CD4-positive, alpha-beta T cell treated with Interleukin-4 for 1 hour (primary cell): ENCODE data around the gene CAST.

Experiments
- DNase-seq, 2 donors: peaks; one replicate each; pipeline ENCODE4 v3.0.0-alpha.2; 2020 to 2022

Gene CAST

GRCh38 chr5:96648023-96648422 is 14.2 kb upstream of the CAST start:
- DNase-seq: no peak

GRCh38 chr5:96648593-96648992 is 13.6 kb upstream of the CAST start:
- no peak for DNase-seq

DNA sequence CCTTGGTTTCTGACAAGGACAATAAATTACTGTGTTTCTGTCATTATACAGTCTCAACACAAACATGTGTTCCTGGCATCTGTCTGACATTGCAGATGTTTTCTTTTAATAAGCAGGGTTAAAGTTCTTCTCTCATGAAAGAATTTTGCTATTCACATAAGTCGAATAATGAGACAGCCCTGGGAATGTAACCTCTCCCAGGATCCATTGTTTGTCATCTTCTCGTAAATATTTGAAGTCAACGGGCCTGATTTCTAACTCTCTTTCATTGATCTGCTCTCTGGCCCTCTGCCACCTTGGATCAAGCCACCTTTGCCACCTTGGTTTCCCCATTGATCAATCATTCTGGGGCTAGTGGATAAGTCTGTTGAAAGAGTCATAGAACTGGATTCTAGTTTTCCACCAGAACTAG is 12.9 kb upstream of the CAST start:
- DNase-seq: no peak

GRCh38 chr5:96649681-96650540 is 12.3 kb upstream of the CAST start:
- DNase-seq: no peak

- no peak for DNase-seq
Observed at GRCh38 chr5:96651047-96651446, 11.1 kb upstream of the CAST start.

- no peak for DNase-seq
Observed at GRCh38 chr5:96651948-96652753, 10.0 kb upstream of the CAST start.

- no peak for DNase-seq
Observed at GRCh38 chr5:96652769-96653454, 9.3 kb upstream of the CAST start.

DNA sequence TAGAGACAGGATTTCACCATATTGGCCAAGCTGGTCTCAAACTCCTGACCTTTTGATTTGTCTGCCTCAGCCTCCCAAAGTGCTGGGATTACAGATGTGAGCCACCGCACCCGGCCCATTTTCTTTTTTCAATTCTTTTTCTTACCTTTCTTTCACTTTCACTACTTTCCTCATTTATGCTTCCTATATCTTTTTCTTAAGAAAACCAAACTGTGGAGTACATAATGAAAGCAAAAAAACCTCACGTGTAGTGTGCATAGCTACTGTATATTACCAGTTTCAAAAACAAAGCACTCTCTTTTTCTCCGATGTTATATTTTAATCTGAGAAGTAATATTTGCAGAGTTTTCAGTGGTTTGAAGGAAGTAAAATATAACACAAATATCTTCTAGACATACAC is 8.0 kb upstream of the CAST start:
- peak in 1 of 2 donors; percentile 33 for DNase-seq

- DNase-seq: no peak
Observed at GRCh38 chr5:96655085-96655484, 7.1 kb upstream of the CAST start.

- DNase-seq: no peak
Observed at GRCh38 chr5:96655506-96655905, 6.7 kb upstream of the CAST start.

DNA sequence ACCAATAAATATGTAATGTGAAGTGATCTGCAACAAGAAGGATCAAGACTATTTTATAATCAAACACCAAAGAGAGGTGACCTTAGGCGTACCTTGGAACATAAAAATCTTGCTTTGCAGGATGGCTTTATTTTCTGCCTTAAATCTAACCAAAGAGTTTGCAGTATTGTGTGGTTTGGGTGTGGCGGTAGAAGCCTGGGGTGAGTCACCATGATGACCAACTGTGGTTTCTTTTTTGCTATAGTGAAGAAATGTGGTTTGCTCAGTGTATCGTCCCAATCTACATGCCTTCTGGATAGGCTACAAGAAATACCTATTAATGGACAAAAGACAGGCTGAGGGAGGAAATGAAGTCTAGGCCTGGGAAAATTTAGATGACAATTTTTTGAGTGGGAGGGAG is 5.1 kb upstream of the CAST start:
- DNase-seq: peak; percentile 63 to 67

GRCh38 chr5:96658272-96658671 is 3.9 kb upstream of the CAST start:
- DNase-seq: no peak

GRCh38 chr5:96659170-96659569 is 3.0 kb upstream of the CAST start:
- DNase-seq: no peak

DNA sequence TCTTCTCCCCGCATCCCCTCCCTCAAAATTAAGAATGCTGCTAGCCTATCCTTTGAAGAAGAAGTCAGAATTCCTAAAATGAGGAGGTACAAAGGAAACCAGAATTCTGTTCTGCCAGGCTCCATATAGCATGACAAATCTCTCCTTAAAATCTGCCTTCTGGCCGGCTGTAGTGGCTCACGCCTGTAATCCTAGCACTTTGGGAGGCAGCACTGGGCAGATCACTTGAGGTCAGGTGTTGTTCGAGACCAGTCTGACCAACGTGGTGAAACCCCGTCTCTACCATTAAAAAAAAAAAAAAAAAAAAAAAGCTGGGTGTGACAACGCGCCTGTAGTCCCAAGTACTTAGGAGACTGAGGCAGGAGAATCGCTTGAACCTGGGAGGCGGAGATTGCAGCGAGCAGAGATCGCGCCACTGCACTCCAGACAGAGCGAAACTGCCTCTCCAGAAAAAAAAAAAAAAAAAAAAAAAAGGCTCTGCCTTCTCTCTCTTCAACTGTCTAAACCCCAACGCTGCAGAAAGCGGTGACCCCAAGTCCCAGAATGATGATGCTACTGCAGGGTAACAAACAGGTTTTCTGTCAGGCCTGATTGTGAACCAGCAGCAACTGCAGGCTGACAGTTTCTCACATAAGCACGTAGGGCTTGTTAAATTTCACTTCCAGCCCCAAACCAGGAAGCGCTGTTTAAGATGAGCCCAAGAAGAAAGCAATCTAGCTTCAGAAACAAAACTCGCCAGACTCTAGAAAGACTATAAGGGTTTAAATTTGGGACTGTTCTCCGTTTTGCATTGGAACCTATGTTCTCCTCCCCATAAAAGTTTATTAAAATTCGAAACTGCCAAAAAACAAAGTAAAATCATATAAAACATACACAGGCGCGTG is 963 bp upstream of the CAST start:
- peak; percentile 35 to 57 for DNase-seq

DNA sequence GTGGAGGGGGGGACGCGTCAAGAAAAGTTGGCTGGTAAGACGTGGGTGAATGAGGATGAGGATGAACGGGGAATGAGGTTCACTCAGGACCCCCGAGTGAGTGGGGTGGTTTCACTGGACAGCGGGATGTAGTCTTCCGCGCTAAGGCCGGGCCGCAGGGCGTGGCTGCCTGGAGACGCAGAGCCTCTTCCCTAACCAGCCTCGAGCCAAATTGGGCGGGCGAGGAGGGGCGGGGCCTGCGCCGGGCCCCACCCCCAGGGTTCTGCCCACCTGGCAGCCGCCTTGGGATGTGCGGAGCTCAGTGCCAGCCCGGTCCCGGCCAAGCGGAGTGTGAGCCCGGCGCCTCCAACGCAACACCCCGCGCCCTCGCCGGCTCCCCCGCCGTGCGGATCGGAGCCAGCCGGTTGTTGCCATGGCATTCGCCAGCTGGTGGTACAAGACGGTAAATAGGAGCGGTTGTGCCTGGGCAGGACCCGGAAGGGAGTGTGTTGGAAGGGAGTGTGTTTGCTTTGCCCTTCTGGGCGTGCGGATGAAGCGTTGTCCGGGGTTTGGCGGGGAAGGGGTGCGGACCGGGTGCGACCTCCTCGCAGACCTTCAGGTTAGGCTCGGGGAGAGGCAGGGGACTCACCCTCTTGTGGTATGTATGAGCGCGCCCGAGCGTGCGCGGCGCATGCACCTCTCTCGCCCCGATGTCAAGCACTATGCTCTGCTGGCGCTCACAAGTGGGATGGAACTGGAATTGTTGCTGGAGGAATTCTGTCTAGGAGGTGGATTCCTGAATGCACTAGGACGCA is 746 bp downstream of the CAST start:
- DNase-seq: peak; percentile 86 to 88

- no peak for DNase-seq
Observed at GRCh38 chr5:96663608-96664007, 1.4 kb downstream of the CAST start.

DNA sequence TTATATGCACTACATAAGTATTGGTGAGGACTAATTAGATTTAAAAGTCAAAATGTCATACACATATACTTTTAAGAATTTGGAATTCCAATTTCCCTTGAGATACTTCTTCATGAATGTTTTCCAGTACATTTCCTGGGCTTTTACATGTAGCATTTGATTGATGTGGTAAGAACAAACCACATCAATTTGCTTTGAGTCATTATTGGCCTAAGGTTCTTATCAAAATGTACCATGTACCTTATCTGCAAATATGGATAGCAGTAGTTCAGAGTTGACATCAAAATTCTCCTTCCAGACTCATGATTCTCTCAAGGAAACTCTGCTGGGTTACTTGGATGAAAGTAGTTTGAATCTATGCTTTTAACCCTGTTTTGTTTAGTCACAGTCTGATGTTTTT is 2.5 kb downstream of the CAST start:
- DNase-seq: peak in 1 of 2 donors; percentile 47

- no peak for DNase-seq
Observed at GRCh38 chr5:96668725-96669124, 6.5 kb downstream of the CAST start.

DNA sequence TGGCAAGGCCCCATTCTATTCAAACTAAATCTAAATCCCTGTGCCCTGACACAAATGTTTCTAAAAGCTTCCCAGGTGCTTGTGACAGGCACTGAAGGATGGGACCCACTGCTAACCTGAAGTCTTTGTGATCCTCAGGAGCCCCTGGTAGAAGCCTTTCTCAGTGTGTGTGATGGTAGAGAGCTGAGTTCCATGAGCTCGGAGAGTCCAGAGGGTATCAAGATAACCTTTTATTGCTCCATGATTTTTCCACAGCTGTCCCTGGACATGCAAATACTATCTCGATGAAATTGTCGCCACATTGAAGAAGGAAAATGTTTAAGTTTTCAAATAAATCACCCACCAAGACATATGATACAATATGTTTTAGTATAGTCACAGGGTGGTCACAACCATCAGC is 7.7 kb downstream of the CAST start:
- no peak for DNase-seq

DNA sequence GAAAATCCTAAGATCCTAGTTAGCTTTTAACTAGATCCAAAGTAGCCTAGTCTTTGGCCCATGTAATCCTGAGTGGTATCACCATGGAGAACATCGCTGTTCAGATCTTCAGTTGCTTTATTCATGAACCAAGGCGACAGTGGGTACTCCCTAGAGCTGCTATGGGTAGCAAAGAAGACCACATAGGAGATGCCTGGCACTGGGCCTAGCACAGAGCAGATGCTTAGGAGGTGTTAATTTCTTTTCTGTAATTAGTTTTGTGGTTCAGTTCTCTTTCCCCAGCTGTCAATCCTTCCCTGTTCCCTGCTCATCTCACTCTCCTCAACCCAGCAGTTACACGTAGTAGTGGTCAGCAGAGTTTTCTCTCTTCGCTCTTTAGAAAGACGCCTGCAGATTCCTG is 9.3 kb downstream of the CAST start:
- no peak for DNase-seq

- DNase-seq: no peak
Observed at GRCh38 chr5:96673127-96673526, 11.0 kb downstream of the CAST start.

- no peak for DNase-seq
Observed at GRCh38 chr5:96675882-96676281, 13.7 kb downstream of the CAST start.
